Upper lobe of right lung (tissue), 1 donor: Measurements from ENCODE around the gene ENPP7. TPM values are rescaled to one million over a fixed set of nuclear protein-coding genes. Genes with fewer than 3 reads are reported as not detected.

Experiments
- ATAC-seq: fragments of 200-7000 bp; cut with Tn5 transposase; one replicate; pipeline ENCODE4 v1.9.1; 2020; ENCODE audit warnings: mild to moderate bottlenecking, moderate library complexity
- DNase-seq: peaks from one replicate; pipeline ENCODE4 v3.0.0-alpha.2; 2020
- H3K27ac ChIP-seq: fragments of 200-600 bp; one replicate; pipeline ENCODE4 v1.8.0; 2022
- H3K27me3 ChIP-seq: fragments of 200-600 bp; one replicate; pipeline ENCODE4 v1.8.0; 2022; ENCODE audit warnings: mild to moderate bottlenecking
- H3K36me3 ChIP-seq: fragments of 200-600 bp; one replicate; pipeline ENCODE4 v1.8.0; 2022
- H3K4me1 ChIP-seq: fragments of 200-600 bp; one replicate; pipeline ENCODE4 v1.8.0; 2022
- H3K4me3 ChIP-seq: fragments of 200-600 bp; one replicate; pipeline ENCODE4 v1.8.0; 2022; ENCODE audit warnings: mild to moderate bottlenecking
- H3K9me3 ChIP-seq: fragments of 200-600 bp; one replicate; pipeline ENCODE4 v1.8.0; 2022
- intact Hi-C: fragments of 100-400 bp; cut with DNase I; formaldehyde crosslinking; loops from one replicate; pipeline ENCODE4 v1.11.0; 2022
- microRNA-seq: library from miRNA; unstranded; fragments of <30 nt; microRNA quantifications from one replicate; pipeline ENCODE4 v1.2.0, GENCODE V29; 2020; ENCODE audit warnings: borderline microRNAs expressed
- total RNA-seq: library from RNA; stranded (reverse); fragmentation: NEBNext Ultra II Directional; extraction: Animal tissue kit (Norgen Biotek cat#: 25700); gene quantifications from one replicate; pipeline ENCODE4 v1.2.1, GENCODE V29; 2021
- TF ChIP-seq, protein P1 (sequence below): fragments of 200-600 bp; IDR thresholded peaks from one replicate; pipeline ENCODE4 v1.8.0; 2022; ENCODE audit warnings: antibody characterized with exemption
- donor health status: DM: no; HTN: yes; CAD: no; lungs with severe emphysema.

ENPP7 gene
- total RNA-seq, 1 donor from 2014 or later, result not detected

DNA sequence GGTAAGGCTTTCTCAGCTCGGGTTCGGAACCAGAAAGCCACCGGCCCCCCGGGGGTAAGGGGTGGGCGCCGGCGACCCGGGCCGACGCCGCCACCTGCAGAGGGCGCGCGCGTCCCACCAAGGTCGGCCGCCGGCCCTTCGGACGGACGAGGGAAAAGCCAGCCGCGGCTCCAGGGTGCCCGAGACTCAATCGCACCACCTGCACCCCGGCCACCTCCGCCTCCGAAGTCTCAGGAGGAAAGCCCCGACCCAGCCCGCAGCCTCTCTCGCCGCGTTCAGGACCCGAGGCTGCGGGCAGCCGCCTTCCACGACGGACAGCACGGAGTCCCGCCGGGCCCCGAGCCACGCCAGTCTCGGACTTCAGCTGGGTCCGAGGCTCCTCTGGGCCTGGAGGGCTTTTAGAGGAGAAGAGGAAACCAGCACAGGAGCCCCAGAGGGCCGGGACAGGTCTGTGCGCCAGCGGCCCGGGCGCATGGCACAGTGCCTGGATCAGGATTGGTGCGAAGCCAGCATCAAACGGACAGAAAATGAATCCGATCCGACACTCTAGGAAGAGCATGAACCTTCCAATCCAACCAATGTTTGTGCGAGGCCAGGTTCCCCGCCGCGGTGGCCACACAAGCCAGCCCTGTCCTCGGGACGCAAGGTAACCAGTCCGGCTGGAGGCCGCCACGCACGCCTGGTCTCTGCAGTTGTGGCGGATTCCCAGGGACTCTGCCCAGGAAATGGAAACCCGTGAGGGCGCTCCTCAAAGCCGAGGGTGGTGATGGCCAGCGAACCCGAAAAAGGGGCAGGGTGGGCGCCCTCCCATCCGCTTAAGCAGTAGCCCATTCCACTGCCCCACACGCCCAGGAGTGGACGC lies 59.4 kb downstream of the ENPP7 start:
- Histone ChIP-seq H3K27me3 (peaks cover 79% of the 10 kb centered on the region), H3K27ac (no peak overlapping the region), H3K4me1 (peaks cover 16% of the 10 kb centered on the region), H3K36me3 (no peaks in the 10 kb centered on the region), H3K9me3 (no peaks in the 10 kb centered on the region), H3K4me3 (no peak overlapping the region)
- peak; percentile 85 for ATAC-seq
- TF ChIP-seq, protein P1, sequence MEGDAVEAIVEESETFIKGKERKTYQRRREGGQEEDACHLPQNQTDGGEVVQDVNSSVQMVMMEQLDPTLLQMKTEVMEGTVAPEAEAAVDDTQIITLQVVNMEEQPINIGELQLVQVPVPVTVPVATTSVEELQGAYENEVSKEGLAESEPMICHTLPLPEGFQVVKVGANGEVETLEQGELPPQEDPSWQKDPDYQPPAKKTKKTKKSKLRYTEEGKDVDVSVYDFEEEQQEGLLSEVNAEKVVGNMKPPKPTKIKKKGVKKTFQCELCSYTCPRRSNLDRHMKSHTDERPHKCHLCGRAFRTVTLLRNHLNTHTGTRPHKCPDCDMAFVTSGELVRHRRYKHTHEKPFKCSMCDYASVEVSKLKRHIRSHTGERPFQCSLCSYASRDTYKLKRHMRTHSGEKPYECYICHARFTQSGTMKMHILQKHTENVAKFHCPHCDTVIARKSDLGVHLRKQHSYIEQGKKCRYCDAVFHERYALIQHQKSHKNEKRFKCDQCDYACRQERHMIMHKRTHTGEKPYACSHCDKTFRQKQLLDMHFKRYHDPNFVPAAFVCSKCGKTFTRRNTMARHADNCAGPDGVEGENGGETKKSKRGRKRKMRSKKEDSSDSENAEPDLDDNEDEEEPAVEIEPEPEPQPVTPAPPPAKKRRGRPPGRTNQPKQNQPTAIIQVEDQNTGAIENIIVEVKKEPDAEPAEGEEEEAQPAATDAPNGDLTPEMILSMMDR, result peak; percentile 80
- intact Hi-C loops, result loop anchor here (10.0 kb wide), 2 partner anchors 125 to 185 kb away; no protein-coding TSS in a partner anchor
- DNase-seq, result peak; percentile 79

DNA sequence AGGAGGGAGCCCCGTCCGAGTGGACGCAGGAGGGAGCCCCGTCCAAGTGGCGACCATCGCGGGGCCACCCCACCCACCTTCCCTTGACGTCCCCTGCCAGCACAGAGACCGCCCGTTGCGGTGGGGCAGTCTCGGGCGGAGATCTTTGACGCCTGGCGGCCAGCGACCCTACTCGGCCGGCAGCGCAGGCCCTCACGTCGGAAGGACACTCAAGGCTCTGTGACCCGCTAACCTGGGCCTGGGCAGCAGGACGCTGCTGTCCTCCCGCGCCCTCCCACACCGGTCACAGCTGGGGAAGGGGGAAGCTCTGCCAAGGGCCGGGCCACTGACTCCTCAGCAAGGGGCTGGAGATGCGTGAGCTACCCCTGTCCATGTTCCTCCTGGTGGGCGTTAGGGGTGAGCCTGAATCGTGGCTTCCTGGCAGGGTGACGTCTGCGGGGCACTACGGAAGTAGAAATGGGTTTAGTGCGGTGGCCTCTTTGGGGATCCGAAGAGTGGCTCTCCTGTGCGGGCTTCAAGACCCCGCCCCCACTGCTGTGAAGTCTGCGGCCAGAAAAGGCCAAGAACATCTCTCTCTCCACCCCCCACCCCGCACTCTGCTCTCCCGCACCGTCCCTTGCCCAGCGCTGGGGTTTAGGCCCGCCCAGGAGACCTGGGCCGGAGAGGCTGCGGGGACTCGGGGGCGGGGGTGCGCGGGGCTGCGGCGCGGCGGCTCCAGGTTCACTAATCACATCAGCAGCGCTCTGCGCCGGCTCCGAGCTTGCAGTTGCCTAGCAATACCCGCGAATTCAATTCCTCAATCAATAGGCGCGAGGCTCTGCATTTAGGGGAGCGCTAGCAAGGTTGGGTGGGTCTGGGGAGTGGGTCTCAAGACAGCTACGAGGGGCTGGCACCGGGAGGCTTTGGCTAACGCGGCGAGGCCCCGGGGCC lies 60.3 kb downstream of the ENPP7 start:
- TF ChIP-seq, protein P1, result no peak
- ATAC-seq, result no peak
- H3K27me3 ChIP-seq, result peaks cover 75% of the 10 kb centered on the region
- DNase-seq, result peak; percentile 62
- H3K4me1 ChIP-seq, result peaks cover 16% of the 10 kb centered on the region
- H3K9me3 ChIP-seq, result no peaks in the 10 kb centered on the region
- intact Hi-C loops, result no loop called here
- no peak overlapping the region for H3K27ac ChIP-seq
- H3K36me3 ChIP-seq, result no peaks in the 10 kb centered on the region
- H3K4me3 ChIP-seq, result no peak overlapping the region

DNA sequence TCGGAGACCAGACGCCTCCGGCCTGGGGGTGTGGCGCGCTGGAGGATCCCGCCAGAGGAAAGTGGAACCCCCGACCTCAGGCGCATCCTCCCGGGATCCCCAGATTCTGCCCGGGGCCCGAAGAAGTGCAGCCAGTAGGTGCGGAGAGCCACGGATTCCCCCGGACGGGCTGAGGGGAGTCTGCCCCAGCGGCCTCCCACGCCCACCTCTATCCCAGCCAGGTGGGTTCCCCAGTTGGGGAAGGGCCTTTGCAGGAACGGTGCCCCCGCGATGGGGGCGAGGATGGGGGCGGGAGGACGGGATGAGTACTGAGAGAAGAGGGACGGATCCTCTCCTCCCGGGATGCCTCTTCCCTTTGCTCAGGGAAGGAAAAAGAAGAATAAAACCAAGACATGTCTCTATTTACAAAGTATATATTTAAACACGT lies 61.0 kb downstream of the ENPP7 start:
- Histone ChIP-seq H3K36me3 (no peaks in the 10 kb centered on the region), H3K4me3 (no peak overlapping the region), H3K27ac (no peak overlapping the region), H3K27me3 (peaks cover 69% of the 10 kb centered on the region), H3K9me3 (no peaks in the 10 kb centered on the region), H3K4me1 (peaks cover 16% of the 10 kb centered on the region)
- TF ChIP-seq, protein P1, result no peak
- DNase-seq (peak; percentile 60), ATAC-seq (no peak)
- intact Hi-C loops, result no loop called here

Small RNA genes within 50 kb of the gene (microRNA-seq; reads per million reads assigned to microRNA genes)
- gene MIR4739, result not detected

Other genes with a start within 250 kb of the ENPP7 start
- not detected for gene RBFOX3, start 119.9 kb upstream of the ENPP7 start, total RNA-seq
- 3.4 TPM for gene CBX2, start 47.2 kb downstream of the ENPP7 start, total RNA-seq
- gene CBX8, start 66.1 kb downstream of the ENPP7 start, total RNA-seq, result 4.9 TPM
- 20.2 TPM for gene CBX4, start 108.5 kb downstream of the ENPP7 start, total RNA-seq